ENCODE measurements around the gene NR5A2.

Gene NR5A2

DNA sequence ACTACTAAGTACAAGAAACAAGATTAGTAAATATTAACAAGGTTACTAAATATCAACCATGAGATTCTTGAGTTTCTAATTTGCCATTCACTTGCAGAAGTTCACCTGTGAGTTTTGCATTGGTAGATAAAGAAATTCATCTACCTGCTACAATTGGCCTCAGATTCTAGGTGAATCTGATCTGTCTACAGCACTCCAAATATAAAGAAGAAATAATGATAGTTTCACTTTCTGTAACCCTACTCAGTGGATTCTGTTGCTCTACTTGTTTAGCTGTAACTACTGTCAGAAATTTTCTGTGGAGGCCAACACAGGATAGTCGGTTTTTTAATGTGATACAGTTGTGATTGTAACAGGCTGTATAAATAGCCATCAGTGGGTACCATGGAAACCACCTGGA, 118.6 kb downstream of the NR5A2 start:
- Histone ChIP-seq H3K9me3 (no peaks in the 10 kb centered on the region), H3K4me3 (ENCODE audit: low read depth in 1 of 2, low read length in 1 of 2) (no peak overlapping the region), H3K27me3 (no peaks in the 10 kb centered on the region), H3K27ac (peak overlapping the region; percentile 20), H3K4me1 (ENCODE audit: control insufficient read depth in 1 of 2, insufficient read depth in 1 of 2, low read depth in 1 of 2, low read length in 1 of 2) (peaks cover 18 to 21% of the 10 kb centered on the region in 2 experiments), H3K36me3 (no peaks in the 10 kb centered on the region)
- TF ChIP-seq, protein P1, sequence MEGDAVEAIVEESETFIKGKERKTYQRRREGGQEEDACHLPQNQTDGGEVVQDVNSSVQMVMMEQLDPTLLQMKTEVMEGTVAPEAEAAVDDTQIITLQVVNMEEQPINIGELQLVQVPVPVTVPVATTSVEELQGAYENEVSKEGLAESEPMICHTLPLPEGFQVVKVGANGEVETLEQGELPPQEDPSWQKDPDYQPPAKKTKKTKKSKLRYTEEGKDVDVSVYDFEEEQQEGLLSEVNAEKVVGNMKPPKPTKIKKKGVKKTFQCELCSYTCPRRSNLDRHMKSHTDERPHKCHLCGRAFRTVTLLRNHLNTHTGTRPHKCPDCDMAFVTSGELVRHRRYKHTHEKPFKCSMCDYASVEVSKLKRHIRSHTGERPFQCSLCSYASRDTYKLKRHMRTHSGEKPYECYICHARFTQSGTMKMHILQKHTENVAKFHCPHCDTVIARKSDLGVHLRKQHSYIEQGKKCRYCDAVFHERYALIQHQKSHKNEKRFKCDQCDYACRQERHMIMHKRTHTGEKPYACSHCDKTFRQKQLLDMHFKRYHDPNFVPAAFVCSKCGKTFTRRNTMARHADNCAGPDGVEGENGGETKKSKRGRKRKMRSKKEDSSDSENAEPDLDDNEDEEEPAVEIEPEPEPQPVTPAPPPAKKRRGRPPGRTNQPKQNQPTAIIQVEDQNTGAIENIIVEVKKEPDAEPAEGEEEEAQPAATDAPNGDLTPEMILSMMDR (IDR thresholded peaks at IDR 0.05) = no peak

DNA sequence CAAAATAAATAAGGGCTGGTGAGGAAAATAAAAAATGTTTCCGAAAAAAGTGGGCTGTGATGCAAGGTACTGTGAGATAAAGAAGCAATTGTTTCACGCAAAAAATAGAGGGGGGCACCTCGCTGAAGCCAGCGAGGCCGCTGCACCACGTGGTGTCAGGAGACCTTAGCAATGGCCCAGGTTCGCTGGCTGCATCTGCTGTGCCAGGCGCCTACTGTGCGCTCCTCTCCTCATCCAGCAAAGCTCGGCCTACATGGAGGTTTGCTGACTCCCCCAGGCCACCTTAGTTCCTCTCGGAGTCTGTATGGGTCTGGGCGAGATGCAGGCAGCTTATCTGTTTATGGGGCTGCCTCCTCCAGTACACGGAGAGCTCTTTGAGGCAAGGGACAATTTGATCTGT, 119.6 kb downstream of the NR5A2 start:
- no peak overlapping the region for H3K4me3 ChIP-seq (ENCODE audit: low read depth in 1 of 2, low read length in 1 of 2)
- peaks cover 28 to 31% of the 10 kb centered on the region in 2 experiments for H3K4me1 ChIP-seq (ENCODE audit: control insufficient read depth in 1 of 2, insufficient read depth in 1 of 2, low read depth in 1 of 2, low read length in 1 of 2)
- H3K27me3 ChIP-seq = no peaks in the 10 kb centered on the region
- H3K36me3 ChIP-seq = no peaks in the 10 kb centered on the region
- no peaks in the 10 kb centered on the region for H3K9me3 ChIP-seq
- TF ChIP-seq, protein P1 (IDR thresholded peaks at IDR 0.05) = no peak
- H3K27ac ChIP-seq = no peak overlapping the region

DNA sequence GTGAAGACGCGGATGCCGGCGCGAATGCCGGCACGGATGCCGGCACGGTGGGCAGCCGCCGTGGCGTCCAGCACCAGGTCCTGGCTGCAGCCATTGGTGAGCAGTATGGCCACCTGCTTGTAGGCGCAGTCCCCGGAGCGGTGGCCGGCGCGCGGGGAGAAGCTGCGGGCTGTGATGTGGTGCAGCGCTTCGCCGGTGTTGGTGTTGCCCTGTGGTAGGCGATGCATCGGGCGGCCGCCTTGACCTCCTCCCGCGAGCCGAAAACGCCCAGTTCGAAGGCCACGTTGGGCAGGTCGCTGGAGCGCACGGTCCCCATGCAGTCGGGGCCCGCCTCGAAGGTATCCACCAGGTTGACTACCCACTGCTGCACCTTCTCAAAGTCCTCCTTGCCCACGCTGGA, 120.2 kb downstream of the NR5A2 start:
- H3K4me3 ChIP-seq (ENCODE audit: low read depth in 1 of 2, low read length in 1 of 2) = no peak overlapping the region
- peaks cover 33 to 38% of the 10 kb centered on the region in 2 experiments for H3K4me1 ChIP-seq (ENCODE audit: control insufficient read depth in 1 of 2, insufficient read depth in 1 of 2, low read depth in 1 of 2, low read length in 1 of 2)

DNA sequence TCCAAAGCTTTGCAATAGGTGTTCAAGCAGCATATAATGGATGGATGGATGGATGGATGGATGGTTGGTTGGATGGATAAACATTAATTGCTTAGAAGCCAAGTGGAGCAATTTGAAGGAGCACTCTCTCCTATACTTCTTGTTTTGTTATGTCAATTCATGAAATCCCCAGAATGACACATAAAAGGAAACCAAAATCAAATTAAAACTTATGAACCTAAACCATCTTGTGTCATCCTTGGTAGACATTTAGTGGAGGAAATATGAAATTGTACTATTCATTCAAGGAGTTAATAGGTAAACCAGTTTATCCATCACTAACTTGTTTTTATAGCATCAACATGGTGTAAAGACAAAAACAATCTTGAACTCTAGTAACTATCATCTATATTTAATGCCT, 122.5 kb downstream of the NR5A2 start:
- Histone ChIP-seq H3K27ac (no peak overlapping the region), H3K4me3 (ENCODE audit: low read depth in 1 of 2, low read length in 1 of 2) (no peak overlapping the region), H3K36me3 (no peaks in the 10 kb centered on the region), H3K9me3 (no peaks in the 10 kb centered on the region), H3K27me3 (no peaks in the 10 kb centered on the region), H3K4me1 (ENCODE audit: control insufficient read depth in 1 of 2, insufficient read depth in 1 of 2, low read depth in 1 of 2, low read length in 1 of 2) (peaks cover 39 to 43% of the 10 kb centered on the region in 2 experiments)
- TF ChIP-seq, protein P1 (IDR thresholded peaks at IDR 0.05) = no peak

More for the DNA sequence above, 120.2 kb downstream of the NR5A2 start:
- Histone ChIP-seq H3K27me3 (no peaks in the 10 kb centered on the region), H3K36me3 (no peaks in the 10 kb centered on the region), H3K27ac (no peak overlapping the region), H3K9me3 (no peaks in the 10 kb centered on the region)
- TF ChIP-seq, protein P1 (IDR thresholded peaks at IDR 0.05) = no peak

DNA sequence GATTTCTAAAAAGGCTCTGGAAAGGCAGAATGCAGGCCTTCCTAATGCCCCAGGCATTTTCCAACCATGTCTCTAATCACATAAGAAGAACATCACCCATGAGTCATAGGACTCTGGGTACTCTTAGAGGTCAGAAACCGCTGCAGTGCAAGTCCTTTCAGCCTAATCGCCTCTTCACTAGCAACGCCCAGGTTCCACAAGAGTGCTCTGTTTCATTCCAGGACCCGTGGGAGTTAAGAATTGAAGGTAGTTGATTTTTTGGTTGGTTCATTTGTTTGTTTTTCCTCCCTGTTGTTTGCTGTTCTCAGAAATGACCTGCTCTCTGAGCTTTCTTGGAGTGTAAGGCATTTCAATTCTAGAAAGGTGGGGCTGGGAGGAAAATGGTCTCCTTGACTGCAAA, 123.2 kb downstream of the NR5A2 start:
- Histone ChIP-seq H3K27me3 (no peaks in the 10 kb centered on the region), H3K36me3 (no peaks in the 10 kb centered on the region), H3K4me1 (ENCODE audit: control insufficient read depth in 1 of 2, insufficient read depth in 1 of 2, low read depth in 1 of 2, low read length in 1 of 2) (peaks cover 39 to 44% of the 10 kb centered on the region in 2 experiments), H3K9me3 (no peaks in the 10 kb centered on the region), H3K4me3 (ENCODE audit: low read depth in 1 of 2, low read length in 1 of 2) (no peak overlapping the region), H3K27ac (peak overlapping the region; percentile 3)
- TF ChIP-seq, protein P1 (IDR thresholded peaks at IDR 0.05) = no peak

DNA sequence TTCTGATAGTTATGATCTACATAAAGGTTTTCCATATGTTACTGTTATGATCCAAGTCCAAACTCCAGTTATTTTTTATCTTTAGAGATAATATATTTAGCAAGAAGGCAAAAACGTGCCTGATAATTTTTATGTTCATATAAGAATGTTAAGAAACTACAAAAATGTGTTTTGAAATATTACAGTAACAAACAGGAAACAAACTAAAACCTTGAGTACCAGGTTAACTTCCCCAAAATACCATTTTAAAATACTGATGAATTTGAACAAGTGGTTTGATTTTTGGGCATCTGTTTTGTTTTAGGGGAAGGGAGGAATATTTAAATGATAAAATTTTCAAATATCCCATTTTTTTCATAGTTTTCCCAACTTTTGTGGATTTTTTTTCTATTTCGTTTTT, 124.8 kb downstream of the NR5A2 start:
- Histone ChIP-seq H3K4me3 (ENCODE audit: low read depth in 1 of 2, low read length in 1 of 2) (peak overlapping the region in 1 of 2 experiments; percentile 32), H3K4me1 (ENCODE audit: control insufficient read depth in 1 of 2, insufficient read depth in 1 of 2, low read depth in 1 of 2, low read length in 1 of 2) (peaks cover 39 to 44% of the 10 kb centered on the region in 2 experiments)

More for the DNA sequence above, 124.8 kb downstream of the NR5A2 start:
- TF ChIP-seq, protein P1 (IDR thresholded peaks at IDR 0.05) = no peak
- no peaks in the 10 kb centered on the region for H3K36me3 ChIP-seq
- no peaks in the 10 kb centered on the region for H3K27me3 ChIP-seq
- H3K27ac ChIP-seq = peak overlapping the region; percentile 85
- no peaks in the 10 kb centered on the region for H3K9me3 ChIP-seq
